Measurements from ENCODE around the gene LAMA2. TPM values are rescaled to one million over a fixed set of nuclear protein-coding genes. Genes with fewer than 3 reads are reported as not detected.

The LAMA2 gene
- total RNA-seq, 4 donors from 2014 or later, result 154 to 331 (median 241) TPM

GRCh38 chr6:129033581-129033980 is 150.6 kb downstream of the LAMA2 start:
- no peak for TF ChIP-seq CTCF (IDR thresholded peaks at IDR 0.05; ENCODE audit: low read depth)

GRCh38 chr6:129041563-129041962 is 158.6 kb downstream of the LAMA2 start:
- no peak for TF ChIP-seq CTCF (IDR thresholded peaks at IDR 0.05; ENCODE audit: low read depth)

GRCh38 chr6:129046526-129046925 is 163.6 kb downstream of the LAMA2 start:
- TF ChIP-seq CTCF (IDR thresholded peaks at IDR 0.05; ENCODE audit: low read depth), result no peak

- TF ChIP-seq CTCF (IDR thresholded peaks at IDR 0.05; ENCODE audit: low read depth), result no peak
Observed at GRCh38 chr6:129047834-129048233, 164.9 kb downstream of the LAMA2 start.

GRCh38 chr6:129050086-129050485 is 167.1 kb downstream of the LAMA2 start:
- TF ChIP-seq CTCF (IDR thresholded peaks at IDR 0.05; ENCODE audit: low read depth), result no peak

- TF ChIP-seq CTCF (IDR thresholded peaks at IDR 0.05; ENCODE audit: low read depth), result no peak
Observed at GRCh38 chr6:129055796-129056195, 172.9 kb downstream of the LAMA2 start.

GRCh38 chr6:129059650-129060049 is 176.7 kb downstream of the LAMA2 start:
- no peak for TF ChIP-seq CTCF (IDR thresholded peaks at IDR 0.05; ENCODE audit: low read depth)

Data from subcutaneous adipose tissue (tissue), 4 donors.